Left lung (tissue), 10 donors: ENCODE results near the gene CDH11. TPM values are rescaled to one million over a fixed set of nuclear protein-coding genes. Genes with fewer than 3 reads are reported as not detected.

Source experiments
- ATAC-seq: fragments of 200-7000 bp; cut with Tn5 transposase; one replicate; pipeline ENCODE4 v1.9.1; 2020; ENCODE audit warnings: moderate library complexity
- DNase-seq, 4 donors: peaks; one replicate each; pipeline ENCODE4 v3.0.0-alpha.2; 2013 to 2020
- H3K27ac ChIP-seq, 2 donors: fragments of 200-600 bp; sonication (generic) in 1 of 2; one replicate each; pipeline versions ENCODE4 v1.5.0 to v1.8.0; 2020 to 2021
- H3K27me3 ChIP-seq, 2 donors: fragments of 200-600 bp; sonication (generic) in 1 of 2; one replicate each; pipeline versions ENCODE4 v1.5.0 to v1.8.0; 2020 to 2021
- H3K36me3 ChIP-seq, 2 donors: fragments of 200-600 bp; sonication (generic) in 1 of 2; one replicate each; pipeline versions ENCODE4 v1.5.0 to v1.8.0; 2020 to 2021
- H3K4me1 ChIP-seq, 2 donors: fragments of 200-600 bp; one replicate each; pipeline ENCODE4 v1.8.0; 2021
- H3K4me3 ChIP-seq, 2 donors: fragments of 200-600 bp; sonication (generic) in 1 of 2; one replicate each; pipeline versions ENCODE4 v1.5.0 to v1.8.0; 2020 to 2021; ENCODE audit warnings: mild to moderate bottlenecking in 1 of 2
- H3K9me3 ChIP-seq, 2 donors: fragments of 200-600 bp; sonication (generic) in 1 of 2; one replicate each; pipeline versions ENCODE4 v1.5.0 to v1.8.0; 2020 to 2021
- CTCF ChIP-seq, 2 donors: fragments of 200-600 bp; sonication (generic) in 1 of 2; IDR thresholded peaks; one replicate each; pipeline versions ENCODE4 v1.5.0 to v1.8.0; 2021; ENCODE audit warnings: antibody characterized with exemption in 2 of 2
- intact Hi-C, 2 donors: fragments of 100-400 bp; cut with DNase I; formaldehyde crosslinking; loops; one replicate each; pipeline versions ENCODE4 v1.11.2 to v1.14.2; 2022
- polyA plus RNA-seq, 6 donors: library from polyadenylated mRNA; unstranded; fragments of 120-200 nt; gene quantifications; one replicate each; pipeline ENCODE4 v1.2.1, GENCODE V29; 2013; ENCODE audit not compliant: insufficient read length in 6 of 6
- total RNA-seq, 2 donors: library from RNA; stranded (reverse); fragmentation: NEBNext Ultra II Directional; extraction: Animal tissue kit (Norgen Biotek cat#: 25700); gene quantifications; one replicate each; pipeline ENCODE4 v1.2.1, GENCODE V29; 2021
- donor health status: DM: no; HTN: yes; CAD: no.
- donor health status: DM: no; HTN: no; CAD: no.

CDH11 gene
- total and polyA plus RNA-seq, 8 donors: 161 to 350 (median 311) TPM

- intact Hi-C loops: no loop called here
- no peak for TF ChIP-seq CTCF (IDR thresholded peaks at IDR 0.05)
- DNase-seq: no peak
- Histone ChIP-seq H3K27ac (no peak overlapping the region), H3K9me3 (no peaks in the 10 kb centered on the region), H3K27me3 (no peaks in the 10 kb centered on the region), H3K4me3 (no peak overlapping the region), H3K4me1 (no peaks in the 10 kb centered on the region), H3K36me3 (no peaks in the 10 kb centered on the region)
- no peak for ATAC-seq
Observed at GRCh38 chr16:65111306-65111705, 10.6 kb downstream of the CDH11 start.

GRCh38 chr16:65106757-65107156 is 15.1 kb downstream of the CDH11 start:
- Histone ChIP-seq H3K36me3 (no peaks in the 10 kb centered on the region), H3K4me1 (no peaks in the 10 kb centered on the region), H3K27ac (no peak overlapping the region), H3K4me3 (no peak overlapping the region), H3K9me3 (no peaks in the 10 kb centered on the region), H3K27me3 (no peaks in the 10 kb centered on the region)
- intact Hi-C loops: no loop called here
- DNase-seq (no peak), ATAC-seq (no peak)
- no peak for TF ChIP-seq CTCF (IDR thresholded peaks at IDR 0.05)

DNA sequence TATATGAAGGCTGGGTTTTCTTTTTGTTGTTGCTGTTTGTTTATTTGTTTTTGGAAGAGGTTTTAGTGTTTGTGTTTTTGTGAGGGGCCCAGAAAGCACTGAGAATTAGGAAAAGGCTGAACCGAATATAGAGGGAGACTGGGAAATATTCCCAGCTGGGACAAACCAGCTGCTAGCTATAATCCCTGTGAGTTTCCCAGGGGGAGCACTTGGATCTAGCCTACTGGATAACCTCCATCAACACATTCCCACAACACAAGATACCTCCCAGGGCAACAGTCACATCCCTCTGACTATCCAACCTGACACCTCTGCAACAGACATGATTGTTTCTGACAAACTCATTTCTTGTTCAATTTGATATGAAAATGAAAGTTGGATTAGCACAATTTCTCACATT is 16.7 kb downstream of the CDH11 start:
- ATAC-seq (no peak), DNase-seq (no peak)
- no peaks in the 10 kb centered on the region for H3K36me3 ChIP-seq
- TF ChIP-seq CTCF (IDR thresholded peaks at IDR 0.05): no peak
- no peaks in the 10 kb centered on the region for H3K9me3 ChIP-seq
- no peaks in the 10 kb centered on the region for H3K4me1 ChIP-seq
- intact Hi-C loops: no loop called here
- H3K4me3 ChIP-seq: no peak overlapping the region
- H3K27ac ChIP-seq: no peak overlapping the region
- H3K27me3 ChIP-seq: no peaks in the 10 kb centered on the region

DNA sequence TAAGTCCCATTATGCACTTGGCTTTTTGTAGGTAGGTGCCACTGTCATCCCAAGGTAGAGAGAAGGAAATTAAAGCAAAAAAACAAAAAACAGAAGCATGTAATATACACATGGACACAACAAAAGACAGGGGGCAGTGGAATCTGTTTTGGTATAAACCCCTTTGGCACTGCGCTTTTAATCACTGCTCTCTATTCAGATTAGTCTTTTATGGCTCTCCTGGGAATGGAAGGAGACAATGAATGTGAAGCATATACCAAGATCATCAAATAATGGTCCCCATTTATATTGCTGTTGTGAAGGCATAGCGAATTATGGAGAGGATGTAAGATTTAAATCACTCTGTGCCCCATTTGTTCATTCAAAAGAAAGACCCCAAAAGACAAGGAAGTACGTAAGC is 17.4 kb downstream of the CDH11 start:
- no peak for TF ChIP-seq CTCF (IDR thresholded peaks at IDR 0.05)
- intact Hi-C loops: no loop called here
- no peak overlapping the region for H3K4me3 ChIP-seq
- DNase-seq (no peak), ATAC-seq (no peak)
- no peak overlapping the region for H3K27ac ChIP-seq
- no peaks in the 10 kb centered on the region for H3K36me3 ChIP-seq
- no peaks in the 10 kb centered on the region for H3K9me3 ChIP-seq
- H3K4me1 ChIP-seq: no peaks in the 10 kb centered on the region
- no peaks in the 10 kb centered on the region for H3K27me3 ChIP-seq

- Histone ChIP-seq H3K27ac (no peak overlapping the region), H3K36me3 (no peaks in the 10 kb centered on the region), H3K27me3 (no peaks in the 10 kb centered on the region), H3K9me3 (no peaks in the 10 kb centered on the region), H3K4me3 (no peak overlapping the region), H3K4me1 (no peaks in the 10 kb centered on the region)
- intact Hi-C loops: no loop called here
- TF ChIP-seq CTCF (IDR thresholded peaks at IDR 0.05): no peak
- DNase-seq (no peak), ATAC-seq (no peak)
Observed at GRCh38 chr16:65102326-65102725, 19.5 kb downstream of the CDH11 start.
